K562 (cell line): ENCODE measurements around the gene ATG7. TPM values are rescaled to one million over a fixed set of nuclear protein-coding genes. Genes with fewer than 3 reads are reported as not detected.

Source experiments
- AFF1 ChIP-seq, 2 experiments: fragments of 450-650 bp; IDR thresholded peaks; 2 replicates each; pipeline ENCODE4 v1.6.1; 2018; ENCODE audit warnings: mild to moderate bottlenecking in 2 of 2, low read depth in 1 of 2; ENCODE audit not compliant: partially characterized antibody in 2 of 2
- ATF1 ChIP-seq, 2 experiments: fragments of 450-650 bp in 1 of 2; IDR thresholded peaks; 2 replicates each; pipeline ENCODE4 v1.6.1; 2016; ENCODE audit warnings: missing compliant biosample characterization in 1 of 2, missing genetic modification characterization in 1 of 2
- CXXC5 ChIP-seq: fragments of 250-450 bp; sonication (Bioruptor Pico); IDR thresholded peaks from 2 replicates; pipeline ENCODE4 v1.8.0; 2022; ENCODE audit warnings: inconsistent platforms, mild to moderate bottlenecking, moderate library complexity
- ETS2 ChIP-seq: IDR thresholded peaks from 2 replicates; pipeline ENCODE4 v1.6.1; 2016; ENCODE audit warnings: borderline replicate concordance, missing genetic modification characterization, mild to moderate bottlenecking, moderate library complexity, missing compliant biosample characterization; ENCODE audit not compliant: poor library complexity, severe bottlenecking
- FIP1L1 ChIP-seq: fragments of 200-400 bp; formaldehyde crosslinking; IDR thresholded peaks from 2 replicates; pipeline ENCODE4 v1.6.1; 2018; ENCODE audit warnings: mild to moderate bottlenecking, low read depth, low read length; ENCODE audit not compliant: poor library complexity, severe bottlenecking
- FOXA1 ChIP-seq: fragments of 450-650 bp; IDR thresholded peaks from 2 replicates; pipeline ENCODE4 v1.6.1; 2016; ENCODE audit warnings: mild to moderate bottlenecking, borderline replicate concordance
- KAT7 ChIP-seq: sonication (generic); formaldehyde crosslinking; IDR thresholded peaks from 2 replicates; pipeline ENCODE4 v1.8.0; 2022; ENCODE audit warnings: missing genetic modification reagents, mild to moderate bottlenecking, borderline replicate concordance
- KDM2B ChIP-seq: fragments of 250-450 bp; sonication (Bioruptor Pico); IDR thresholded peaks from 2 replicates; pipeline ENCODE4 v1.8.0; 2021; ENCODE audit warnings: mild to moderate bottlenecking, moderate library complexity
- MAFK ChIP-seq: IDR thresholded peaks from 2 replicates; pipeline ENCODE4 v1.6.1; 2011; ENCODE audit warnings: low read length, improper control_type of control experiment
- MYBL2 ChIP-seq, 2 experiments: fragments of 450-650 bp in 1 of 2; sonication (generic) in 1 of 2; formaldehyde crosslinking in 1 of 2; IDR thresholded peaks; 2 replicates each; pipeline versions ENCODE4 v1.6.1 to v1.8.1; 2017 to 2022; ENCODE audit warnings: borderline replicate concordance in 1 of 2, inconsistent platforms in 1 of 2, low read depth in 1 of 2, mild to moderate bottlenecking in 1 of 2, missing genetic modification reagents in 1 of 2, moderate library complexity in 1 of 2
- NFE2 ChIP-seq: IDR thresholded peaks from 2 replicates; pipeline ENCODE4 v1.6.1; 2014; ENCODE audit warnings: antibody characterized with exemption, low read depth
- STAT5A ChIP-seq: IDR thresholded peaks from 2 replicates; pipeline ENCODE4 v1.6.1; 2012; ENCODE audit warnings: low read length, inconsistent platforms, borderline replicate concordance
- U2AF2 ChIP-seq: fragments of 200-400 bp; formaldehyde crosslinking; optimal IDR thresholded peaks from 2 replicates; pipeline ENCODE3; 2017; ENCODE audit warnings: low read depth, mild to moderate bottlenecking, low read length
- ZBTB12 ChIP-seq: fragments of 250-450 bp; sonication (Bioruptor Pico); IDR thresholded peaks from 2 replicates; pipeline ENCODE4 v1.4.0; 2020
- ZC3H11A ChIP-seq: IDR thresholded peaks from 2 replicates; pipeline ENCODE4 v1.6.1; 2012; ENCODE audit warnings: low read depth, low read length, improper control_type of control experiment
- ZHX1 ChIP-seq: fragments of 150-350 bp; conservative IDR thresholded peaks from 2 replicates; pipeline ENCODE4 v1.6.1; 2014; ENCODE audit warnings: low read length
- ZNF12 ChIP-seq: sonication (generic); formaldehyde crosslinking; IDR thresholded peaks from 2 replicates; pipeline ENCODE4 v1.4.0; 2020; ENCODE audit warnings: mild to moderate bottlenecking, missing genetic modification reagents
- ZNF174 ChIP-seq: fragments of 250-450 bp; sonication (Bioruptor Pico); IDR thresholded peaks from 2 replicates; pipeline ENCODE4 v1.4.0; 2020; ENCODE audit warnings: mild to moderate bottlenecking
- ZNF311 ChIP-seq: fragments of 250-450 bp; sonication (Bioruptor Pico); IDR thresholded peaks from 2 replicates; pipeline ENCODE4 v1.4.0; 2020; ENCODE audit warnings: mild to moderate bottlenecking, moderate library complexity
- polyA plus RNA-seq, 8 experiments: library from polyadenylated mRNA; depleted of rRNA in 4 of 8; stranded (reverse) in 5 of 8; unstranded in 3 of 8; fragments of >200 nt; fragmentation: Nextera tagmentation in 2 of 8; fragmentation: Illumina TruSeq in 1 of 8; extraction: Ambion mirVana in 2 of 8; extraction: Trizol in 1 of 8; gene quantifications; 2 replicates each; pipeline versions ENCODE4 v1.2.1 to v1.2.3, GENCODE V29; 2011 to 2014; ENCODE audit warnings: inconsistent platforms in 1 of 8, missing spikeins in 1 of 8
- total RNA-seq, 7 experiments: library from RNA; depleted of rRNA in 6 of 7; stranded (reverse); fragments of >200 nt in 6 of 7; fragmentation: Illumina TruSeq in 2 of 7; extraction: Trizol in 2 of 7; gene quantifications; 2 replicates each; pipeline versions ENCODE4 v1.2.1 to v1.2.3, GENCODE V29; 2011 to 2021; ENCODE audit warnings: low replicate concordance in 1 of 7

The ATG7 gene
- total and polyA plus RNA-seq, 9 of the 15 experiments (the other 6 are each of a cell fraction or from before 2014, with no cell fraction given), result 18.3 to 45.3 (median 33.6) TPM

- peak; percentile 78 for TF ChIP-seq CXXC5 (CRISPR knock-in tag)
- no peak for TF ChIP-seq ZHX1
- TF ChIP-seq MYBL2 (IDR thresholded peaks at IDR 0.05; ENCODE audit: low read depth), result no peak
- TF ChIP-seq MYBL2 (CRISPR knock-in tag; IDR thresholded peaks at IDR 0.05; ENCODE audit: borderline replicate concordance), result no peak
- no peak for TF ChIP-seq ZNF12
- TF ChIP-seq ZBTB12, result peak; percentile 96
- peak; percentile 68; the same call in 1 of the 2 replicates for TF ChIP-seq KAT7 (CRISPR knock-in tag)
- no peak for TF ChIP-seq ZC3H11A
- no peak for TF ChIP-seq STAT5A
- peak; percentile 91 for TF ChIP-seq ATF1 (CRISPR knock-in tag; IDR thresholded peaks at IDR 0.05)
- peak; percentile 98 for TF ChIP-seq ATF1 (tag; IDR thresholded peaks at IDR 0.05)
- TF ChIP-seq ETS2 (tag), result no peak
- TF ChIP-seq ZNF174 (CRISPR knock-in tag), result no peak
- no peak for TF ChIP-seq KDM2B (CRISPR knock-in tag)
- TF ChIP-seq FIP1L1, result peak; percentile 37
- no peak for TF ChIP-seq ZNF311 (CRISPR knock-in tag)
- no peak for TF ChIP-seq FOXA1
- no peak for TF ChIP-seq NFE2
- TF ChIP-seq U2AF2, result no peak
- TF ChIP-seq AFF1 (IDR thresholded peaks at IDR 0.05; ENCODE audit: low read depth in 1 of 2, partially characterized antibody in 2 of 2), result no peak
- no peak for TF ChIP-seq MAFK
Observed at GRCh38 chr3:11271986-11272904, at the start of gene ATG7 (continued).
